Lower leg skin (tissue), 4 donors: ENCODE results near the gene SLC9A3. TPM values are rescaled to one million over a fixed set of nuclear protein-coding genes. Genes with fewer than 3 reads are reported as not detected.

ENCODE experiments used
- DNase-seq, 2 donors: peaks; one replicate each; pipeline ENCODE4 v3.0.0-alpha.2; 2019; ENCODE audit warnings: low spot score in 2 of 2
- H3K4me3 ChIP-seq: fragments of 200-600 bp; sonication (generic); 2 replicates; pipeline ENCODE4 v1.5.1; 2017; ENCODE audit warnings: mild to moderate bottlenecking, low read depth; ENCODE audit not compliant: poor library complexity, severe bottlenecking
- POLR2A ChIP-seq, 2 donors: fragments of 450-650 bp; IDR thresholded peaks; one replicate each; pipeline ENCODE4 v1.6.1; 2016 to 2017; ENCODE audit warnings: antibody characterized with exemption in 2 of 2, mild to moderate bottlenecking in 1 of 2, moderate library complexity in 1 of 2
- WGBS, 2 donors: methylation state at CpG; one replicate each; pipeline ENCODE4 v1.1.5; 2018; 5-methylcytosine and 5-hydroxymethylcytosine counted together
- intact Hi-C: fragments of 100-400 bp; cut with DNase I; formaldehyde crosslinking; loops from one replicate; pipeline ENCODE4 v1.15.0; 2023; ENCODE audit warnings: low total_unique reads
- total RNA-seq, 4 donors: library from RNA; depleted of rRNA; stranded (reverse); fragments of >200 nt; gene quantifications; one replicate each; pipeline ENCODE4 v1.1.0, GENCODE V29; 2016
- TF ChIP-seq, protein P1 (sequence below), 3 donors: fragments of 450-650 bp; IDR thresholded peaks; one replicate each; pipeline ENCODE4 v1.5.1; 2016; ENCODE audit warnings: antibody characterized with exemption in 3 of 3, mild to moderate bottlenecking in 3 of 3, moderate library complexity in 2 of 3

The SLC9A3 gene
- total RNA-seq, 4 donors from 2014 or later, result 4.8 to 7.1 (median 5.8) TPM

DNA sequence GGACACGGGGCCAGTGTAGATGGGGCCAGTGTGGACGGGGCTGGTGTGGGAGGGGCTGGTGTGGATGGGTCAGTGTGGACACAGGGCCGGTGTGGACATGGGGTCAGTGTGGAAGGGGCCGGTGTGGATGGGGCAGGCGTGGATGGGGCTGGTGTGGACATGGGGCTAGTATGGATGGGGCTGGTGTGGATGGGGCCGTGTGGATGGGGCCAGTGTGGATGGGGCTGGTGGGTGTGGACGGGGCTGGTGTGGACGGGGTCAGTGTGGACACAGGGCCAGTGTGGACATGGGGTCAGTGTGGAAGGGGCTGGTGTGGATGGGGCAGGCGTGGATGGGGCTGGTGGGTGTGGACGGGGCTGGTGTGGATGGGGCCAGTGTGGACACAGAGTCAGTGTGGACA lies 23.8 kb downstream of the SLC9A3 start:
- intact Hi-C loops, result no loop called here

DNA sequence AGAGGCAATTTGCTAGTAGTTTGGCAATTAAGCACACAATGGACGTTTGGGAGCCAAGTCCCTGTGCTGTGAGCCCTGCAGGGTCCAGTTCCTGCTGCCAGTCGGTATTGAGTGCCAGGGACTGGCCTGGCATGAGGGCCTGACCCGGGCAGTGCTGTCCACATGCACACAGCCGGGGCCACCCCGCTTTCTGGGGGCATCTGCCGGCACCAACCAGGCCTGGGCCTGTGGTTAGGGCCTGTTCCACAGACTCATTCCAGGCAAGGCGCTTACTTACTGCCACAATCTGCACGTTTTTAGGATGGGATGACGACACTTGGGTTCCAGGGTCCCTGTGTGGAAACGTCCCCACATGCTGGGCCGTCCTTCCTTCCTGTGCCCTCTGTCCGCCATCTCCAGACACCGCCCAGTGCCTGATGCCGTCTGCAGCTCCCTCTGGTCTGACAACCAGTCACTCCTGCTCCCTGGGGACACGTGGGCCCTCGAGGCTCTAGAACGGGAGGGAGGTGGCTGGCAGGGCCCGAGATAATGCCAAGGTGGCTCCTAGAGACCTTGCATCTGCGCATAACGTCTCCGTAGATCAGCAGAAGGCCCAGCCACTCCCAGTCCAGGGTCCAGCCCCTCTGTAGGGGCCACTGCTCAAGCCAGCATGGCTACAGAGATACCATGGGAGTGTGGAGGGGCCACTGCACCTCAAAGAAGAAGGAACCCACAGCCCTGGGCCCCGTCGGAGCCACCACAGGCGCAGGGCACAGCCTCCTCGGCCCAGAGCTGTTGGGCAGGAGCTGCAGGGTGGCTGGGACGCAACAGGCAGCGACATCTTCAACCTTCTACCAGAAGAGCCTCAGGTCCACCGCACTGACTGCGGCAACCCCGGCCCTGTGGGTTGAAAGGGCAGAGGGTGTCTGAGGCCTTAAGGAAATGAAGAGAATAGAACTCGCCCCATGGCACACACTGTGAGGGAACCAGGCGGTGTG lies 24.7 kb downstream of the SLC9A3 start:
- intact Hi-C loops, result no loop called here
- TF ChIP-seq POLR2A (IDR thresholded peaks at IDR 0.05), result no peak
- TF ChIP-seq, protein P1, sequence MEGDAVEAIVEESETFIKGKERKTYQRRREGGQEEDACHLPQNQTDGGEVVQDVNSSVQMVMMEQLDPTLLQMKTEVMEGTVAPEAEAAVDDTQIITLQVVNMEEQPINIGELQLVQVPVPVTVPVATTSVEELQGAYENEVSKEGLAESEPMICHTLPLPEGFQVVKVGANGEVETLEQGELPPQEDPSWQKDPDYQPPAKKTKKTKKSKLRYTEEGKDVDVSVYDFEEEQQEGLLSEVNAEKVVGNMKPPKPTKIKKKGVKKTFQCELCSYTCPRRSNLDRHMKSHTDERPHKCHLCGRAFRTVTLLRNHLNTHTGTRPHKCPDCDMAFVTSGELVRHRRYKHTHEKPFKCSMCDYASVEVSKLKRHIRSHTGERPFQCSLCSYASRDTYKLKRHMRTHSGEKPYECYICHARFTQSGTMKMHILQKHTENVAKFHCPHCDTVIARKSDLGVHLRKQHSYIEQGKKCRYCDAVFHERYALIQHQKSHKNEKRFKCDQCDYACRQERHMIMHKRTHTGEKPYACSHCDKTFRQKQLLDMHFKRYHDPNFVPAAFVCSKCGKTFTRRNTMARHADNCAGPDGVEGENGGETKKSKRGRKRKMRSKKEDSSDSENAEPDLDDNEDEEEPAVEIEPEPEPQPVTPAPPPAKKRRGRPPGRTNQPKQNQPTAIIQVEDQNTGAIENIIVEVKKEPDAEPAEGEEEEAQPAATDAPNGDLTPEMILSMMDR (IDR thresholded peaks at IDR 0.05), result no peak
- H3K4me3 ChIP-seq, result no peak overlapping the region
- 85 to 92% methylated on average over 26 to 27 of the region's 32 CpGs for WGBS, 2 donors
- no peak for DNase-seq

More for the DNA sequence above, 23.8 kb downstream of the SLC9A3 start:
- 87 to 88% methylated on average over 10 of the region's 10 CpGs for WGBS, 2 donors
- no peak for TF ChIP-seq POLR2A (IDR thresholded peaks at IDR 0.05)
- TF ChIP-seq, protein P1 (IDR thresholded peaks at IDR 0.05), result no peak
- H3K4me3 ChIP-seq, result no peak overlapping the region
- no peak for DNase-seq

DNA sequence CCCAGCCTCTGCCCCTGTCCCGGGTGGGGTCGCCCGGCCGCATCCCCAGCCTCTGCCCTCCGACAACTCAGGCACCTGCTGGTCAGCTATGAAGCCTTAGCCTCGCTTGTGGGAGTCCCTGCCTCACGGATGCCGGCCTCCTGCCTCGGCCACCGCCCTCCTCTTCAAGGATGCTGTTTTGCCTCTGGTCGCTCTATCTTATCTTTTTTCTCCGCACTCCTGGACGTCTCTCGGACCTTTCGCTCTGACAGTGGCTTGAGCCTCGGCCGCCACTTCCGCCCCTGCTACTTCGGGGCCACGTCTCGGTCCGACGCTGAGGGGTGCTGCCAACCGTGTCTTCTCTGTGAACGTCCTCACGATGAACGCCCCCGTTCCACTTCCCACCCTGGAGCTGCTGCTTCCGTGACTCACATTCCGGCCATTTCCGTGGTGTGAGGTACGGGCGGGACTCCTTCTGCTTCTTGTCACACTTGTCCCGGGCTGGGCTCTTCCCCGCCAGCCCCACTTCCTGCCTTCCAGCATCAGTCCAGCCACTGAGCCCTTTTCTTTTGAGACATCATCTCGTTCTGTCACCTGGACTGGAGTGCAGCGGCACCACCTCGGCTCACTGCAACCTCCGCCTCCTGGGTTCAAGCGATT lies 26.3 kb downstream of the SLC9A3 start:
- 80 to 83% methylated on average over 38 to 39 of the region's 40 CpGs for WGBS, 2 donors
- no peak for DNase-seq
- TF ChIP-seq, protein P1 (IDR thresholded peaks at IDR 0.05), result no peak
- no peak for TF ChIP-seq POLR2A (IDR thresholded peaks at IDR 0.05)
- H3K4me3 ChIP-seq, result no peak overlapping the region
- intact Hi-C loops, result no loop called here

DNA sequence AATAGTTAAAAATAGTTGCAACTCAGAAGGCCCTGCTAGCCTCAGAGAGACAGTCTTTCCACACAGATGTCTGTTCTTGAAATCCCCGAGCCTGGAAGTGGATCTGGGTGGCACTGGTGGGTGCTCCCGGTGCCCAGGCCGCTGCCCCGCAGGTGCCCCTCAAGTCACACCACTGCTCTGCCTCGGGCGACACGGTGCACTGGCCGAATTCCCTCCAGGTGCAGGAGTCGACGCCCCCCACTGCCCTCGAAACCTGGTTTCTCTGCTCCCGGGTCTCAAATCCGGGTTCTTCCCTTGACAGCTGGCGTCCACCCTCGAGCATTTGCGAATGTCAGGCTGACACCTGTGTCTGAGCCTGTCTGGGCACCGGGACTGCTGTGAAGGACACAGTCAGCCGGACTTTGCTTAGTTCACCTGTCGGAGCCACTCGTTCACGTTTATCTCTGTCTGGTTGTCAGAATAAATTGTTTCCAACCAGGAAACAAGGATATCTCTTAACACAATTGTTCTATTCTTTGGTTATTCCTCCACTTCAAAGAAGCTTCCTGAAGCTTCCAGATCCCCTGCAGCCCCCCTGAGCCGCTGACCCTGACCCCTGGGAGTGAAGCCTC lies 27.1 kb downstream of the SLC9A3 start:
- intact Hi-C loops, result no loop called here
- WGBS, 2 donors, result 74 to 82% methylated on average over 22 of the region's 22 CpGs
- H3K4me3 ChIP-seq, result no peak overlapping the region
- no peak for DNase-seq
- TF ChIP-seq, protein P1 (IDR thresholded peaks at IDR 0.05), result no peak
- TF ChIP-seq POLR2A (IDR thresholded peaks at IDR 0.05), result no peak

DNA sequence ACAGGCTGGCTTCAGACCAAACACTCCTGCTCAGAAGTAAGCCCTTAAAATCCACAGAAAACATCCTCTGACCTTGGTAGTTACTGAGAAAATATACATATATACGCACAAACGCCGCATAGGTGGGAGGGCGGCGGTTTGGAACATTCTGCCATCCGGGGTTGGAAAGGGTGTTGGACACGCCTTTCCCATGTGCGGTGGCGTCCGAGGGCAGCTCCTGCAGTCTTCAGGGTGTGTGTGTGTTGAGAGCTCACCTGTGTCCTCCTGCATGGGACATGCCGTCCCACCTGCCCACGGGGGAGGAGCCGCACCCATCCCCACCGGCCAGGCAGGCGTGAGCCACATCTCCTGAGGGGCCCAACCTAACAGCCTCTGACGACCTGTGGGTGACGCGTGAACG lies 28.2 kb downstream of the SLC9A3 start:
- DNase-seq, result no peak
- TF ChIP-seq, protein P1 (IDR thresholded peaks at IDR 0.05), result no peak
- TF ChIP-seq POLR2A (IDR thresholded peaks at IDR 0.05), result no peak
- H3K4me3 ChIP-seq, result no peak overlapping the region
- intact Hi-C loops, result no loop called here
- 44% methylated on average over 18 of the region's 19 CpGs for WGBS, 2 donors
